Adrenal gland (tissue), 5 donors: ENCODE measurements around the gene SPOCK1.

Experiments used
- POLR2A ChIP-seq, 2 donors: fragments of 450-650 bp; IDR thresholded peaks; one replicate each; pipeline ENCODE4 v1.6.1; 2017; ENCODE audit warnings: antibody characterized with exemption in 2 of 2, mild to moderate bottlenecking in 2 of 2, moderate library complexity in 1 of 2
- TF ChIP-seq, protein P1 (sequence below), 6 experiments: fragments of 450-650 bp in 4 of 6; fragments of 200-600 bp in 2 of 6; sonication (generic) in 1 of 6; IDR thresholded peaks; 1 replicate in 5 of 6; 2 replicates in 1 of 6; pipeline versions ENCODE4 v1.5.1 to v1.8.0; 2016 to 2021; ENCODE audit warnings: antibody characterized with exemption in 6 of 6, mild to moderate bottlenecking in 2 of 6, moderate library complexity in 1 of 6
- donor health status: DM: no; HTN: no; CAD: no.

DNA sequence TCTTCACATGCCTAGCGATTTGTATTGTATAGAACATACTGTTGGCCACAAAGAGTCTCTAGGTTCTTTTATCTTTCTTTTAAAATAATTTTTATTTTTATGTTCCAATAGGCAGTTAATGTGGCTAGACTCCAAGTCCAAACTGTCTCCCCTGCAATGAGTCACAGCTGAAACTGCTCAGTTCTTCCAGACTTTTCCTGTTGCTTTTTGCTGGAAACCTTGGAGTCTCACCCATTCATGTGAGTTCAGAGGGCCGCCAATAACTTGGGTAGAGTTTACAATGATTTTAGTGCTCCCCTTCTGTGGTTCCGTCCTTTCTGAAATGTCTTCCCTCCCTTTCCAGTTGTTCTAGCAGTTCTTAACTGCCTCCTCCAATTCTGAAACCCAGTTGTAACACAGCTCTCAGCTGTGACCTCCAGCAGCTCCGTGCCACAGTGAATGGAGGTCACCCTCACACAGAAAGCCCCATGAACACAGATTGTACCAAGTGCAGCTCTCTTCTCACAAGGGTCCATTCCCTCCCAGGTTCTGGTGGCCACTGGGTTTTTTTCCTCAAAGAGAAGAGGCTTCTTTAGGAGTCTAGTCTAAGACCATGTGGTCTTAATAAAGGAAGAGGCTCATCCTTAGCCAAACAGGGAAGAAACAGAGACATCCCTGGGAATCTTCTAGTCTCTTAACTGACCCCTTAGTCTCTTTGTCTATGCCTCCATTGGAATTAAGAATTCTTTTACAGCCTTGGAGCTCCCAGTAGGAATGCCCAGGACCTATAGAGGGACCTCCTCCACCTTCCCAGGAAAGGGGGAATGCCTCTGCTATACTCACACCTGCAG is 198.5 kb downstream of the SPOCK1 start:
- TF ChIP-seq POLR2A (IDR thresholded peaks at IDR 0.05), result no peak
- TF ChIP-seq, protein P1, sequence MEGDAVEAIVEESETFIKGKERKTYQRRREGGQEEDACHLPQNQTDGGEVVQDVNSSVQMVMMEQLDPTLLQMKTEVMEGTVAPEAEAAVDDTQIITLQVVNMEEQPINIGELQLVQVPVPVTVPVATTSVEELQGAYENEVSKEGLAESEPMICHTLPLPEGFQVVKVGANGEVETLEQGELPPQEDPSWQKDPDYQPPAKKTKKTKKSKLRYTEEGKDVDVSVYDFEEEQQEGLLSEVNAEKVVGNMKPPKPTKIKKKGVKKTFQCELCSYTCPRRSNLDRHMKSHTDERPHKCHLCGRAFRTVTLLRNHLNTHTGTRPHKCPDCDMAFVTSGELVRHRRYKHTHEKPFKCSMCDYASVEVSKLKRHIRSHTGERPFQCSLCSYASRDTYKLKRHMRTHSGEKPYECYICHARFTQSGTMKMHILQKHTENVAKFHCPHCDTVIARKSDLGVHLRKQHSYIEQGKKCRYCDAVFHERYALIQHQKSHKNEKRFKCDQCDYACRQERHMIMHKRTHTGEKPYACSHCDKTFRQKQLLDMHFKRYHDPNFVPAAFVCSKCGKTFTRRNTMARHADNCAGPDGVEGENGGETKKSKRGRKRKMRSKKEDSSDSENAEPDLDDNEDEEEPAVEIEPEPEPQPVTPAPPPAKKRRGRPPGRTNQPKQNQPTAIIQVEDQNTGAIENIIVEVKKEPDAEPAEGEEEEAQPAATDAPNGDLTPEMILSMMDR (IDR thresholded peaks at IDR 0.05), result no peak
